GM21367 (cell line): Measurements from ENCODE around the gene GJC1.

ENCODE experiments used
- ATAC-seq: cut with Tn5 transposase; IDR thresholded peaks from one replicate; pipeline ENCODE4 v1.9.1; 2021; ENCODE audit not compliant: unreplicated experiment

The GJC1 gene

GRCh38 chr17:44778656-44779210 lies 51.4 kb downstream of the GJC1 start:
- no peak for ATAC-seq

- no peak for ATAC-seq
Observed at GRCh38 chr17:44777394-44778348, 52.4 kb downstream of the GJC1 start.

GRCh38 chr17:44776628-44777393 lies 53.3 kb downstream of the GJC1 start:
- ATAC-seq = no peak

GRCh38 chr17:44775838-44776621 lies 54.1 kb downstream of the GJC1 start:
- ATAC-seq = peak; percentile 4

GRCh38 chr17:44775136-44775837 lies 54.8 kb downstream of the GJC1 start:
- ATAC-seq = peak; percentile 72

- no peak for ATAC-seq
Observed at GRCh38 chr17:44774271-44775135, 55.6 kb downstream of the GJC1 start.

- no peak for ATAC-seq
Observed at GRCh38 chr17:44773140-44773539, 56.9 kb downstream of the GJC1 start.

GRCh38 chr17:44772308-44773045 lies 57.6 kb downstream of the GJC1 start:
- ATAC-seq = no peak

GRCh38 chr17:44770166-44770925 lies 59.7 kb downstream of the GJC1 start:
- no peak for ATAC-seq

- ATAC-seq = no peak
Observed at GRCh38 chr17:44769647-44770084, 60.4 kb downstream of the GJC1 start.

GRCh38 chr17:44769230-44769629 lies 60.9 kb downstream of the GJC1 start:
- ATAC-seq = no peak

GRCh38 chr17:44768505-44769142 lies 61.5 kb downstream of the GJC1 start:
- no peak for ATAC-seq

- ATAC-seq = no peak
Observed at GRCh38 chr17:44767493-44767892, 62.6 kb downstream of the GJC1 start.

GRCh38 chr17:44766409-44767038 lies 63.6 kb downstream of the GJC1 start:
- ATAC-seq = no peak

GRCh38 chr17:44765965-44766364 lies 64.1 kb downstream of the GJC1 start:
- no peak for ATAC-seq

GRCh38 chr17:44763170-44763569 lies 66.9 kb downstream of the GJC1 start:
- no peak for ATAC-seq
